ENCODE data around the gene MBD4. TPM values are rescaled to one million over a fixed set of nuclear protein-coding genes. Genes with fewer than 3 reads are reported as not detected.
"Not testable (repeated sequence)": the region's sequence is repeated elsewhere in the genome, so short reads cannot be mapped to it uniquely, and the experiment has no call there.

The MBD4 gene
- total RNA-seq, 1 donor from 2014 or later: 98.7 TPM

DNA sequence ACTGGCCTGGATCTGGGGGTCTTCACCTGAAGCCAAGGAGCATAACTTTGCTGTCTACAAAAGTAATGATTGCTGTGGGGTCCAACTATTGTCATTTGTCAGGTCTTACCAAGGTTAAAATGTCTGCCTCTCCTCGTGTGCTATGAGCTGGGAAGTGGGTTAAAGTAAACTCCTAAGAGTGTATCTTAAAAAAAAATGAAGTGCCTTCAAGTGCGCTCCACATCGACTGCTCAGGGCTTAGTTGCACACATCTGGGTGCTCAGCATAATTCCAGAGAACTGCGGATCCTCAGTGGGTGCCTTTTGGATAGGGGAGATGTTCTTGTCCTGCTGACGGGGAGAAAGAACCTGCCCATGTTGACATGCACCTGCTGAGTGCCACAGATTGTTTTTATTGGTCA is 52.3 kb downstream of the MBD4 start:
- CTCF ChIA-PET: no interaction called here

GRCh38 chr3:129386984-129387383 is 52.8 kb downstream of the MBD4 start:
- H3K4me1 Mint-ChIP-seq: no peaks in the 10 kb centered on the region
- no peak overlapping the region for H3K4me3 Mint-ChIP-seq
- peaks cover 59% of the 10 kb centered on the region for H3K36me3 Mint-ChIP-seq (ENCODE audit: low read depth)
- POLR2A ChIA-PET: no interaction called here
- CTCF ChIA-PET: no interaction called here
- intact Hi-C loops (cut with micrococcal nuclease): no loop called here
- DNase-seq: no peak
- no peaks in the 10 kb centered on the region for H3K27me3 Mint-ChIP-seq
- ATAC-seq (ENCODE audit: low read depth): no peak
- H3K9me3 Mint-ChIP-seq: no peaks in the 10 kb centered on the region
- TF ChIP-seq, protein P1, sequence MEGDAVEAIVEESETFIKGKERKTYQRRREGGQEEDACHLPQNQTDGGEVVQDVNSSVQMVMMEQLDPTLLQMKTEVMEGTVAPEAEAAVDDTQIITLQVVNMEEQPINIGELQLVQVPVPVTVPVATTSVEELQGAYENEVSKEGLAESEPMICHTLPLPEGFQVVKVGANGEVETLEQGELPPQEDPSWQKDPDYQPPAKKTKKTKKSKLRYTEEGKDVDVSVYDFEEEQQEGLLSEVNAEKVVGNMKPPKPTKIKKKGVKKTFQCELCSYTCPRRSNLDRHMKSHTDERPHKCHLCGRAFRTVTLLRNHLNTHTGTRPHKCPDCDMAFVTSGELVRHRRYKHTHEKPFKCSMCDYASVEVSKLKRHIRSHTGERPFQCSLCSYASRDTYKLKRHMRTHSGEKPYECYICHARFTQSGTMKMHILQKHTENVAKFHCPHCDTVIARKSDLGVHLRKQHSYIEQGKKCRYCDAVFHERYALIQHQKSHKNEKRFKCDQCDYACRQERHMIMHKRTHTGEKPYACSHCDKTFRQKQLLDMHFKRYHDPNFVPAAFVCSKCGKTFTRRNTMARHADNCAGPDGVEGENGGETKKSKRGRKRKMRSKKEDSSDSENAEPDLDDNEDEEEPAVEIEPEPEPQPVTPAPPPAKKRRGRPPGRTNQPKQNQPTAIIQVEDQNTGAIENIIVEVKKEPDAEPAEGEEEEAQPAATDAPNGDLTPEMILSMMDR (IDR thresholded peaks at IDR 0.05): no peak
- no peak overlapping the region for H3K27ac Mint-ChIP-seq

More for the DNA sequence above, 52.3 kb downstream of the MBD4 start:
- ATAC-seq (ENCODE audit: low read depth) (no peak), DNase-seq (no peak)
- Mint-ChIP-seq H3K36me3 (ENCODE audit: low read depth) (peaks cover 60% of the 10 kb centered on the region), H3K4me3 (no peak overlapping the region), H3K27me3 (no peaks in the 10 kb centered on the region), H3K4me1 (no peaks in the 10 kb centered on the region), H3K9me3 (no peaks in the 10 kb centered on the region), H3K27ac (no peak overlapping the region)
- POLR2A ChIA-PET: no interaction called here
- intact Hi-C loops (cut with micrococcal nuclease): no loop called here
- TF ChIP-seq, protein P1 (IDR thresholded peaks at IDR 0.05): no peak

- H3K27me3 Mint-ChIP-seq; ATAC-seq (ENCODE audit: low read depth); H3K9me3 Mint-ChIP-seq; intact Hi-C loops (cut with micrococcal nuclease); H3K4me3 Mint-ChIP-seq; DNase-seq; H3K27ac Mint-ChIP-seq; POLR2A ChIA-PET; H3K4me1 Mint-ChIP-seq: not testable (repeated sequence)
- H3K36me3 Mint-ChIP-seq (ENCODE audit: low read depth): peaks cover 48% of the 10 kb centered on the region
- CTCF ChIA-PET: interaction anchor here (2.0 to 3.3 kb wide), 2 partner anchors 414 to 444 kb away, joined by 5 to 14 read pairs; no protein-coding TSS in a partner anchor
Observed at GRCh38 chr3:129385507-129385906, 54.2 kb downstream of the MBD4 start.

GRCh38 chr3:129384594-129385323 is 55.0 kb downstream of the MBD4 start:
- ATAC-seq (ENCODE audit: low read depth): no peak
- Mint-ChIP-seq H3K4me3 (no peak overlapping the region), H3K4me1 (no peaks in the 10 kb centered on the region), H3K27me3 (no peaks in the 10 kb centered on the region), H3K27ac (no peak overlapping the region), H3K9me3 (no peaks in the 10 kb centered on the region), H3K36me3 (ENCODE audit: low read depth) (peaks cover 43% of the 10 kb centered on the region)
- intact Hi-C loops (cut with micrococcal nuclease): loop anchor here (5.0 kb wide), 3 partner anchors 58 to 618 kb away; partner anchors contain the start of gene IFT122
- no peak for DNase-seq
- POLR2A ChIA-PET: no interaction called here
- CTCF ChIA-PET: interaction anchor here (1.7 to 3.3 kb wide), 4 partner anchors 55 to 445 kb away, joined by 5 to 32 read pairs (median 12); partner anchors contain the start of genes IFT122 and MBD4
- TF ChIP-seq, protein P1 (IDR thresholded peaks at IDR 0.05): no peak

DNA sequence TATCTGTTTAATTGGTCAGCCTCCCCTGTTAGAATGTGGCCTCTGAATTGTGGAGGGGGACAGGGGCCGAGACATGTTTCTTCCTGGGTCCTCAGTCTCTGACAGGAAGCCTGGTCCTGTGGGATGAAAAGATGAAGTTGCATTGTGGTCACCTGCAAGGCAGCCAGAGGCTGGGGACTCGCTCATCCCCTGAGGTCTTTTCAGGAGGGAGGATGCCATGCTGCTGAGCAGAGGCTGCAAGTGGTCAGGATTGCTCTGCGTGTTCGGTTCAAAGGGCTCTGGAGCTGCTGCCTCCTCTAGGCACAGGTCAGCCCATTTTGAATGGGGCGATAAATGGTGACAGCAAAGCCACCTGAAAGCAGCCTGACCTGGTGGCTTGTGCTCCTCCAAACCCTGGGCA is 55.6 kb downstream of the MBD4 start:
- intact Hi-C loops (cut with micrococcal nuclease): loop anchor here (5.0 kb wide), 3 partner anchors 58 to 618 kb away; partner anchors contain the start of gene IFT122
- H3K4me3 Mint-ChIP-seq; H3K27me3 Mint-ChIP-seq; H3K4me1 Mint-ChIP-seq; DNase-seq; H3K27ac Mint-ChIP-seq; POLR2A ChIA-PET; H3K9me3 Mint-ChIP-seq; ATAC-seq (ENCODE audit: low read depth): not testable (repeated sequence)
- H3K36me3 Mint-ChIP-seq (ENCODE audit: low read depth): peaks cover 36% of the 10 kb centered on the region
- CTCF ChIA-PET: interaction anchor here (0.7 to 3.3 kb wide), 12 partner anchors 12 to 550 kb away, joined by 3 to 32 read pairs (median 6); partner anchors contain the start of genes IFT122 and MBD4

GRCh38 chr3:129383292-129383860 is 56.4 kb downstream of the MBD4 start:
- ATAC-seq (ENCODE audit: low read depth) (peak; percentile 98), DNase-seq (peak; percentile 26)
- H3K36me3 Mint-ChIP-seq (ENCODE audit: low read depth): peaks cover 29% of the 10 kb centered on the region
- intact Hi-C loops (cut with micrococcal nuclease): loop anchor here (1.0 to 5.0 kb wide), 7 partner anchors 45 to 619 kb away; partner anchors contain the start of genes EFCAB12 and IFT122
- H3K4me1 Mint-ChIP-seq: no peaks in the 10 kb centered on the region
- no peak overlapping the region for H3K27ac Mint-ChIP-seq
- TF ChIP-seq, protein P1 (IDR thresholded peaks at IDR 0.05): peak; percentile 23
- H3K9me3 Mint-ChIP-seq: no peaks in the 10 kb centered on the region
- ChIA-PET POLR2A (interaction anchor here (0.9 to 1.8 kb wide), 2 partner anchors 57 to 243 kb away, joined by 5 to 7 read pairs; partner anchors contain the start of genes IFT122 and MBD4), CTCF (interaction anchor here (0.6 to 3.3 kb wide), 24 partner anchors 12 to 550 kb away, joined by 3 to 32 read pairs (median 4); partner anchors contain the start of genes COPG1, IFT122 and MBD4)
- H3K4me3 Mint-ChIP-seq: no peak overlapping the region
- H3K27me3 Mint-ChIP-seq: no peaks in the 10 kb centered on the region
